SK-N-SH (cell line): ENCODE results near the gene OR51L1.

Source experiments
- CTCF ChIP-seq: fragments of 200-600 bp; sonication (generic); IDR thresholded peaks from 2 replicates; pipeline ENCODE4 v1.6.1; 2017; ENCODE audit warnings: antibody characterized with exemption, mild to moderate bottlenecking, moderate library complexity
- EP300 ChIP-seq, 2 experiments: IDR thresholded peaks; 2 replicates each; pipeline versions ENCODE4 v1.4.0 to v1.6.1; 2012; ENCODE audit warnings: borderline replicate concordance in 1 of 2, low read depth in 1 of 2, low read length in 1 of 2
- EZH2phosphoT487 ChIP-seq: fragments of 200-600 bp; sonication (generic); IDR thresholded peaks from 2 replicates; pipeline ENCODE4 v1.6.1; 2017; ENCODE audit warnings: low read depth, mixed run types, mild to moderate bottlenecking, antibody characterized with exemption, moderate library complexity, borderline replicate concordance
- TEAD4 ChIP-seq: IDR thresholded peaks from 2 replicates; pipeline ENCODE4 v1.4.0; 2012; ENCODE audit warnings: mild to moderate bottlenecking, borderline replicate concordance; ENCODE audit not compliant: insufficient read depth
- YY1 ChIP-seq: IDR thresholded peaks from 2 replicates; pipeline ENCODE4 v1.4.0; 2012; ENCODE audit warnings: low read depth, mild to moderate bottlenecking

- no peak for TF ChIP-seq CTCF
- no peak for TF ChIP-seq EP300 (IDR thresholded peaks at IDR 0.05; ENCODE audit: borderline replicate concordance in 1 of 2, low read depth in 1 of 2, low read length in 1 of 2)
- no peak for TF ChIP-seq YY1
- no peak for TF ChIP-seq EZH2phosphoT487
- no peak for TF ChIP-seq TEAD4
Measured at GRCh38 chr11:5013012-5013411, 18.4 kb downstream of the OR51L1 start.
